Right cardiac atrium (tissue), 5 donors: ENCODE measurements around the gene RBM3. TPM values are rescaled to one million over a fixed set of nuclear protein-coding genes. Genes with fewer than 3 reads are reported as not detected.

Experiments
- ATAC-seq, 2 donors: fragments of 200-7000 bp; cut with Tn5 transposase; one replicate each; pipeline versions ENCODE4 v1.8.0 to v1.9.1; 2020; ENCODE audit warnings: moderate library complexity in 2 of 2, mild to moderate bottlenecking in 1 of 2
- DNase-seq, 3 donors: peaks; one replicate each; pipeline ENCODE4 v3.0.0-alpha.2; 2020
- H3K27ac ChIP-seq: one replicate; pipeline ENCODE4 v1.5.1; 2013; ENCODE audit warnings: mild to moderate bottlenecking, low read length, control low read depth, moderate library complexity
- H3K27me3 ChIP-seq: one replicate; pipeline ENCODE4 v1.6.1; 2013; ENCODE audit not compliant: control insufficient read depth, insufficient read depth
- H3K4me1 ChIP-seq: one replicate; pipeline ENCODE4 v1.6.1; 2013; ENCODE audit warnings: low read length; ENCODE audit not compliant: control insufficient read depth, insufficient read depth
- H3K4me3 ChIP-seq: one replicate; pipeline ENCODE4 v1.5.1; 2013; ENCODE audit warnings: low read length, control low read depth
- H3K9me3 ChIP-seq: one replicate; pipeline ENCODE4 v1.6.1; 2013; ENCODE audit warnings: low read length; ENCODE audit not compliant: control insufficient read depth
- WGBS: extraction: QIAGEN DNeasy Blood & Tissue Kit; methylation state at CpG from one replicate; pipeline ENCODE4 v1.1.7; 2013; 5-methylcytosine and 5-hydroxymethylcytosine counted together
- intact Hi-C, 4 donors: fragments of 100-400 bp; cut with DNase I; formaldehyde crosslinking; loops; one replicate each; pipeline versions ENCODE4 v1.11.0 to v1.14.0; 2022 to 2023
- polyA plus RNA-seq: library from polyadenylated mRNA; stranded (reverse); fragments of 200-250 nt; gene quantifications from one replicate; pipeline ENCODE4 v1.2.3, GENCODE V29; 2013
- total RNA-seq, 4 donors: library from RNA; stranded (reverse); fragmentation: NEBNext Ultra II Directional; extraction: Animal tissue kit (Norgen Biotek cat#: 25700); gene quantifications; one replicate each; pipeline ENCODE4 v1.2.1, GENCODE V29; 2021
- donor health status: healthy with polysubstance abuse.
- donor health status: DM: no; HTN: yes; CAD: no.
- donor health status: DM: no; HTN: no; CAD: no.
- donor health status: DM: no; HTN: yes; CAD: no; lungs with severe emphysema.
- donor health status: DM: yes; HTN: yes; CAD: no.

RBM3 gene
- total and polyA plus RNA-seq, 5 donors = 71.4 to 221 (median 123) TPM

DNA sequence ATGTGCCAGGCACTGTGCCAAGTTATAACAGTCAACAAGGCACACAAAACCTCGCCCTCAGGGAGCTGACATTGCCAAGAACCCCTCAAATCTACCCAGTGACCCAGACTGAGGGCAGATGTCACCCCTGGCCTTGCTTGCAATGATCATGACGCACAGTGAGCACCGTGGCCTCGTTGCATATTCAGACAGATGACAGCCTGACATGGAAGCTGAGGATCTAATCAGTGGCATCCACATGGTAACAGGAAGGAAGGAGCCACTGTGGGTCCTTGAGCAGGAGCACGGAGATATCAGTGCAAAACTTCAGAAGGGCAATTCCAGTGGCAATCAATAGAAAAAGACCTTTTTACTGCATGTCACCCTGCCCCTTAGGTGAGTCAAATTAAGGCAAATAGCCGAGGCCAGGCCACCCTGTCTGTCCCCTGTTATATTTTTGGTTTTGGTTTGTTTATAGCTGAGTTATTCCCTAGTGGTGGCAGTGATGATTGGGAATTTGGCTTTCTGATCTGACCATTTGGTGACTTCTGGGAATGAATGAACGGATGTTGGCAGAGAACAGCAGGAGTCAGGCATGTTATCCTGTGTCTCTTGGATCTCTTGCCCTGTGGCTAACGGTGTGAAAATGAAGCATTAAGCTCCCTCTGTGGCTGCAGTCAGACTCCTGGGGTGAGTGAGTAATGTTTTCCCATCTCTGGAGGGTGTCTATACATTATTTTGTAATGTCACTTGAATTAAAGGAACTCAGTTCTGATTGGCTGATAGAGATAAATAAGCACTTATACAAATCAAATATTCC, 43.5 kb downstream of the RBM3 start:
- no peaks in the 10 kb centered on the region for H3K4me1 ChIP-seq
- H3K4me3 ChIP-seq = no peak overlapping the region
- WGBS = 18% methylated on average over 8 of the region's 8 CpGs
- H3K27ac ChIP-seq = no peak overlapping the region
- peak in 1 of 2 donors; percentile 34 for ATAC-seq
- no peak for DNase-seq
- intact Hi-C loops = no loop called here
- H3K9me3 ChIP-seq = no peaks in the 10 kb centered on the region
- no peaks in the 10 kb centered on the region for H3K27me3 ChIP-seq

DNA sequence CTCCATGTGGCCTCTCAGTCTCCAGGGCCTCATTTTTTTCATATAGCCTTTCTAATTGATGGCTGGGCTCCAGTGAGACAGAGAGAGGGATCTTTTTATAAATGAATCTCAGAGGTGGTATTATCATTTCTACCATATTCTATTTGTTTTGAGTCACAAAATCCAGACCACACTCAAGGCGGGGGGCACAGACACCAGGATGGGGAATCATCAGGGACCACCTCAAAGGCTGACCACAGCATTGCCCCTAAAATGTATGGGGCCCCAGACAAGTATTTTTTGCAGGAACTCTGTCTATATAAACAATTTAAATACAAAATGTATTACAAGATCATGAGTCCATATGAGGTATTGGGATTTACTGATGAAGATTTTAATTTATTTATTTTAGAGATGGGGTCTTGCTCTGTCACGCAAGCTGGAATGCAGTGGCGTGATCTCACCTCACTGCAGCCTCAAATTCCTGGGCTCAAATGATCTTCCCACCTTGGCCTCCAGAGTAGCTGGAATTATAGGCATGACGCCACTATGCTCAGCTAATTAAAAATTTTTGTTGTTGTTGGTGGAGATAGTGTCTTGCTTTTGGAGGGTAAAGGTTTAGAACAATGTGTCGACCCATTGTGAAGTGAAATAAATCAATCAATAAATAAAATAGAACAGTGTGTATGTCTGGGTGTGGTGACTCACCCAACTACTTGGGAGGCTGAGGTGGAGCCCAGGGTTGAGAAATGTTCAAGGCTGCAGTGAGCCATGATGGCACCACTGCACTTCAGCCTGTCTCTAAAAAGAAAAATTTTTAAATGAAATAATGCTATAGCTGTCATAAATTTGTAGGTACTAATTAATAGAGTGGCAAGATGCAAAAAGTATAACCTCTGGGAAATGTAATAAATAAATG, 52.4 kb downstream of the RBM3 start:
- no peak for DNase-seq
- 90% methylated on average over 5 of the region's 5 CpGs for WGBS
- no peaks in the 10 kb centered on the region for H3K27me3 ChIP-seq
- no peak overlapping the region for H3K27ac ChIP-seq
- peaks cover under 1% of the 10 kb centered on the region for H3K4me1 ChIP-seq
- intact Hi-C loops = no loop called here
- no peak for ATAC-seq
- H3K4me3 ChIP-seq = no peak overlapping the region
- no peaks in the 10 kb centered on the region for H3K9me3 ChIP-seq

Other genes with a start within 250 kb of the RBM3 start
- gene SSX3, start 217.8 kb upstream of the RBM3 start, total RNA-seq = not detected
- not detected for gene SSX3, start 217.8 kb upstream of the RBM3 start, polyA plus RNA-seq
- not detected for gene SSX4, start 190.9 kb upstream of the RBM3 start, total RNA-seq
- not detected for gene SSX4, start 190.9 kb upstream of the RBM3 start, polyA plus RNA-seq
- gene SSX4B, start 162.5 kb upstream of the RBM3 start, total RNA-seq = not detected
- gene SSX4B, start 162.5 kb upstream of the RBM3 start, polyA plus RNA-seq = not detected
- gene SLC38A5, start 104.2 kb upstream of the RBM3 start, total RNA-seq = 1 to 10 TPM in 3 of 4 donors, under 1 TPM in 1; 0.41 to 6.5 (median 3.7) TPM
- gene SLC38A5, start 104.2 kb upstream of the RBM3 start, polyA plus RNA-seq = 3.0 TPM
- gene FTSJ1, start 98.3 kb upstream of the RBM3 start, total RNA-seq = 10 to 100 TPM; 19.9 to 25.5 (median 21.8) TPM
- 20.0 TPM for gene FTSJ1, start 98.3 kb upstream of the RBM3 start, polyA plus RNA-seq
- 10 to 100 TPM; 16.1 to 22.3 (median 19.8) TPM for gene PORCN, start 65.5 kb upstream of the RBM3 start, total RNA-seq
- 14.0 TPM for gene PORCN, start 65.5 kb upstream of the RBM3 start, polyA plus RNA-seq
- gene EBP, start 52.7 kb upstream of the RBM3 start, total RNA-seq = 10 to 100 TPM; 74.8 to 93.4 (median 83.0) TPM
- gene EBP, start 52.7 kb upstream of the RBM3 start, polyA plus RNA-seq = 118 TPM
- 10 to 100 TPM; 16.9 to 22.4 (median 18.5) TPM for gene TBC1D25, start 34.8 kb upstream of the RBM3 start, total RNA-seq
- gene TBC1D25, start 34.8 kb upstream of the RBM3 start, polyA plus RNA-seq = 8.0 TPM
- 100 to 1,000 TPM; 162 to 184 (median 166) TPM for gene WDR13, start 23.0 kb downstream of the RBM3 start, total RNA-seq
- gene WDR13, start 23.0 kb downstream of the RBM3 start, polyA plus RNA-seq = 173 TPM
- 1 to 10 TPM; 3.0 to 6.2 (median 4.0) TPM for gene WAS, start 109.3 kb downstream of the RBM3 start, total RNA-seq
- gene WAS, start 109.3 kb downstream of the RBM3 start, polyA plus RNA-seq = 1.5 TPM
- gene SUV39H1, start 122.2 kb downstream of the RBM3 start, total RNA-seq = 1 to 10 TPM; 3.1 to 7.2 (median 3.9) TPM
- gene SUV39H1, start 122.2 kb downstream of the RBM3 start, polyA plus RNA-seq = 3.3 TPM
- not detected for gene GLOD5, start 187.3 kb downstream of the RBM3 start, total RNA-seq
- gene GLOD5, start 187.3 kb downstream of the RBM3 start, polyA plus RNA-seq = not detected
- gene GATA1, start 212.1 kb downstream of the RBM3 start, total RNA-seq = not detected
- not detected for gene GATA1, start 212.1 kb downstream of the RBM3 start, polyA plus RNA-seq
- 10 to 100 TPM; 42.6 to 56.7 (median 50.5) TPM for gene HDAC6, start 227.6 kb downstream of the RBM3 start, total RNA-seq
- gene HDAC6, start 227.6 kb downstream of the RBM3 start, polyA plus RNA-seq = 41.5 TPM